GM12892 (cell line): ENCODE results near the gene HHIPL1.

Experiments used
- POLR2A ChIP-seq: IDR thresholded peaks from 2 replicates; pipeline ENCODE4 v1.6.1; 2011; ENCODE audit warnings: low read depth, low read length, control low read depth
- POLR2AphosphoS5 ChIP-seq: IDR thresholded peaks from 2 replicates; pipeline ENCODE4 v1.6.1; 2011; ENCODE audit warnings: low read depth, low read length, control low read depth

DNA sequence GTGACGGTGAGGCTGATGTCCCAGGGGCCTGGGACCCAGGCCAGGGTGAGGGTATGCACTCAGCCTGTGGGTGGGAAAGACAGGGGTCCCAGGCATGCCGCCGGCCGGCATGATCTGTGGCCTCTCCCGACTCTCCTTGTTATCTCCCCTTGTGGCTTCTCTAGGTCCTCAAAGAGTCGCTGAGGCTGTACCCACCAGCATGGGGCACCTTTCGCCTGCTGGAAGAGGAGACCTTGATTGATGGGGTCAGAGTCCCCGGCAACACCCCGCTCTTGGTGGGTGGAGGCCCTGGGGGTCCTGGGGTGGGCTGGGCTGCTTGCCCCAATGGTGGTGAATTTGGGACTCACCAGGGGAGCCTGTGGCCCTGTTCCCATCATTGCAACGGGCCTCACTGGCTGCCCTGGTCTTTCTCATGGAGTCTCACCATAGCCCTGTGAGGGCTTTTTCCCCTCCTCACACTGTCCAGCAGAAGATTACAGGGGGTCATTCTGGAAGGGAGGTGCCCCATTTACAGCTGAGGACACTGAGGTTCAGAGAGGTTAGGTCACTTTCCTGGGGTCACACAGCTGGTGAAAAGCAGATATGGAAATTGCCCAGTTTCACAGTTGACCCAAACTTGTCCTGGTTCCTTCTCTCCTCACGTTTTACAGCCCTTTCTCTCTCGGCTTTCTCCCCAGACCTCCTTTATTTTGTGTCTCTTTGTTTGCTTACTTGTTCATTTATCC lies 77.0 kb downstream of the HHIPL1 start:
- no peak for TF ChIP-seq POLR2AphosphoS5
- no peak for TF ChIP-seq POLR2A
